Body of pancreas (tissue), 4 donors: ENCODE results near the gene CCDC57. TPM values are rescaled to one million over a fixed set of nuclear protein-coding genes. Genes with fewer than 3 reads are reported as not detected.

ENCODE experiments used
- ATAC-seq: fragments of 150-250 bp; one replicate; pipeline ENCODE4 v1.9.1; 2016
- DNase-seq, 4 donors: peaks; one replicate each; pipeline ENCODE4 v3.0.0-alpha.2; 2019
- H3K27ac ChIP-seq, 4 donors: fragments of 200-600 bp; sonication (generic); 1 replicate in 3 of 4; 2 replicates in 1 of 4; pipeline versions ENCODE4 v1.5.1 to v1.6.1; 2016 to 2019; ENCODE audit warnings: mild to moderate bottlenecking in 1 of 4, mixed read lengths in 1 of 4, moderate library complexity in 1 of 4
- H3K27me3 ChIP-seq, 2 donors: fragments of 200-600 bp; sonication (generic); one replicate each; pipeline ENCODE4 v1.6.0; 2016; ENCODE audit warnings: mild to moderate bottlenecking in 1 of 2
- H3K36me3 ChIP-seq, 2 donors: fragments of 200-600 bp; sonication (generic); replicated peaks in 1 of 2; 2 replicates each; pipeline ENCODE4 v1.5.1; 2016; ENCODE audit warnings: low read depth in 2 of 2; ENCODE audit not compliant: insufficient read depth in 1 of 2
- H3K4me1 ChIP-seq: fragments of 200-600 bp; sonication (generic); one replicate; pipeline ENCODE4 v1.6.0; 2016
- H3K4me3 ChIP-seq, 2 donors: fragments of 200-600 bp; sonication (generic); 1 replicate in 1 of 2; 2 replicates in 1 of 2; pipeline ENCODE4 v1.5.1; 2016 to 2019
- H3K9me3 ChIP-seq, 3 donors: fragments of 200-600 bp; sonication (generic); 1 replicate in 2 of 3; 2 replicates in 1 of 3; pipeline ENCODE4 v1.5.1; 2016
- CTCF ChIP-seq, 7 experiments: fragments of 450-650 bp in 4 of 7; fragments of 200-600 bp in 3 of 7; sonication (generic) in 3 of 7; IDR thresholded peaks; one replicate each; pipeline ENCODE4 v1.5.1; 2016 to 2019; ENCODE audit warnings: antibody characterized with exemption in 7 of 7
- POLR2A ChIP-seq, 3 donors: fragments of 450-650 bp; IDR thresholded peaks; one replicate each; pipeline ENCODE4 v1.6.1; 2016; ENCODE audit warnings: antibody characterized with exemption in 3 of 3, mild to moderate bottlenecking in 2 of 3
- WGBS, 2 donors: methylation state at CpG; one replicate each; pipeline ENCODE4 v1.1.5; 2017; 5-methylcytosine and 5-hydroxymethylcytosine counted together
- intact Hi-C: fragments of 100-400 bp; cut with DNase I; formaldehyde crosslinking; loops from one replicate; pipeline ENCODE4 v1.15.1; 2023
- total RNA-seq, 2 donors: library from RNA; depleted of rRNA; stranded (reverse); fragments of >200 nt; gene quantifications; one replicate each; pipeline ENCODE4 v1.1.0, GENCODE V29; 2016

The CCDC57 gene
- total RNA-seq, 2 donors from 2014 or later, result 24.1 to 60.3 TPM

- Histone ChIP-seq H3K27me3 (no peaks in the 10 kb centered on the region), H3K27ac (no peak overlapping the region), H3K4me3 (no peak overlapping the region), H3K9me3 (no peaks in the 10 kb centered on the region), H3K36me3 (peaks cover 3 to 22% of the 10 kb centered on the region in 2 donors), H3K4me1 (peaks cover 23% of the 10 kb centered on the region)
- TF ChIP-seq POLR2A (IDR thresholded peaks at IDR 0.05) (no peak), CTCF (IDR thresholded peaks at IDR 0.05) (no peak)
- DNase-seq (no peak), ATAC-seq (no peak)
- WGBS, 2 donors, result 90 to 92% methylated on average over 4 to 14 of the region's 14 CpGs
- intact Hi-C loops, result no loop called here
Measured at GRCh38 chr17:82060614-82061013, 152.0 kb downstream of the CCDC57 start.

GRCh38 chr17:82060001-82060380, 152.7 kb downstream of the CCDC57 start:
- ATAC-seq (no peak), DNase-seq (no peak)
- WGBS, 2 donors, result 60 to 79% methylated on average over 3 to 12 of the region's 16 CpGs
- H3K36me3 ChIP-seq, result peaks cover 4 to 26% of the 10 kb centered on the region in 2 donors
- intact Hi-C loops, result no loop called here
- peaks cover 20% of the 10 kb centered on the region for H3K4me1 ChIP-seq
- TF ChIP-seq POLR2A (IDR thresholded peaks at IDR 0.05) (no peak), CTCF (IDR thresholded peaks at IDR 0.05) (no peak)
- no peak overlapping the region for H3K4me3 ChIP-seq
- H3K27me3 ChIP-seq, result no peaks in the 10 kb centered on the region
- no peak overlapping the region for H3K27ac ChIP-seq
- H3K9me3 ChIP-seq, result no peaks in the 10 kb centered on the region

- Histone ChIP-seq H3K27ac (no peak overlapping the region), H3K4me1 (peaks cover 15% of the 10 kb centered on the region), H3K4me3 (no peak overlapping the region), H3K9me3 (no peaks in the 10 kb centered on the region), H3K27me3 (no peaks in the 10 kb centered on the region), H3K36me3 (peaks cover 8 to 28% of the 10 kb centered on the region in 2 donors)
- intact Hi-C loops, result no loop called here
- TF ChIP-seq CTCF (IDR thresholded peaks at IDR 0.05) (no peak), POLR2A (IDR thresholded peaks at IDR 0.05) (no peak)
- ATAC-seq (no peak), DNase-seq (no peak)
- 81% methylated on average over 7 to 19 of the region's 19 CpGs for WGBS, 2 donors
Measured at GRCh38 chr17:82059272-82060000, 153.2 kb downstream of the CCDC57 start.

GRCh38 chr17:82058855-82059249, 153.8 kb downstream of the CCDC57 start:
- no peak for TF ChIP-seq CTCF (IDR thresholded peaks at IDR 0.05)
- TF ChIP-seq POLR2A (IDR thresholded peaks at IDR 0.05), result no peak
- intact Hi-C loops, result no loop called here
- Histone ChIP-seq H3K4me3 (no peak overlapping the region), H3K27ac (no peak overlapping the region), H3K9me3 (no peaks in the 10 kb centered on the region), H3K4me1 (peaks cover 10% of the 10 kb centered on the region), H3K36me3 (peaks cover 8 to 28% of the 10 kb centered on the region in 2 donors), H3K27me3 (no peaks in the 10 kb centered on the region)
- DNase-seq, result no peak
- WGBS, 2 donors, result 88% methylated on average over 7 to 10 of the region's 10 CpGs
- ATAC-seq, result no peak
